KMS-11 (cell line): Measurements from ENCODE around the gene MAML2.

Source experiments
- H2AFZ ChIP-seq: fragments of 200-600 bp; sonication (generic); 2 replicates; pipeline ENCODE4 v1.6.1; 2016; ENCODE audit warnings: antibody characterized with exemption, mixed run types, low read depth
- H3K27ac ChIP-seq: fragments of 200-600 bp; sonication (generic); 2 replicates; pipeline ENCODE4 v1.6.1; 2016; ENCODE audit warnings: mild to moderate bottlenecking, mixed run types
- H3K27me3 ChIP-seq: fragments of 200-600 bp; sonication (generic); 2 replicates; pipeline ENCODE4 v1.6.1; 2017; ENCODE audit warnings: mild to moderate bottlenecking, low read depth, mixed run types, moderate library complexity; ENCODE audit not compliant: insufficient read depth
- H3K36me3 ChIP-seq: fragments of 200-600 bp; sonication (generic); 2 replicates; pipeline ENCODE4 v1.6.1; 2017; ENCODE audit warnings: mild to moderate bottlenecking, mixed run types; ENCODE audit not compliant: insufficient read depth
- H3K4me1 ChIP-seq: fragments of 200-600 bp; sonication (generic); 2 replicates; pipeline ENCODE4 v1.6.1; 2016; ENCODE audit warnings: mild to moderate bottlenecking, low read depth, mixed run types; ENCODE audit not compliant: poor library complexity, severe bottlenecking
- H3K4me2 ChIP-seq: fragments of 200-600 bp; sonication (generic); 2 replicates; pipeline ENCODE4 v1.7.0; 2016; ENCODE audit warnings: mild to moderate bottlenecking, mixed run types
- H3K4me3 ChIP-seq: fragments of 200-600 bp; sonication (generic); IDR thresholded peaks from 2 replicates; pipeline ENCODE4 v1.6.1; 2017; ENCODE audit warnings: low read depth, low read length, mixed read lengths; ENCODE audit not compliant: insufficient read depth
- H3K79me2 ChIP-seq: fragments of 200-600 bp; sonication (generic); 2 replicates; pipeline ENCODE4 v1.6.1; 2016; ENCODE audit warnings: low read depth, mixed run types; ENCODE audit not compliant: insufficient read depth
- H3K9ac ChIP-seq: fragments of 200-600 bp; sonication (generic); 2 replicates; pipeline ENCODE4 v1.6.1; 2016; ENCODE audit warnings: mild to moderate bottlenecking, mixed run types
- H4K20me1 ChIP-seq: fragments of 200-600 bp; sonication (generic); 2 replicates; pipeline ENCODE4 v1.6.1; 2016; ENCODE audit warnings: mild to moderate bottlenecking, mixed run types; ENCODE audit not compliant: insufficient read depth
- CTCF ChIP-seq: fragments of 200-600 bp; sonication (generic); conservative IDR thresholded peaks from 2 replicates; pipeline ENCODE4 v1.6.1; 2017; ENCODE audit warnings: low read depth, mild to moderate bottlenecking, antibody characterized with exemption, low read length, moderate library complexity, mixed read lengths

The MAML2 gene

GRCh38 chr11:96062134-96062533 lies 280.9 kb downstream of the MAML2 start:
- H2AFZ ChIP-seq, result no peak overlapping the region
- H3K4me1 ChIP-seq, result no peaks in the 10 kb centered on the region
- H3K36me3 ChIP-seq, result no peaks in the 10 kb centered on the region
- H4K20me1 ChIP-seq, result no peaks in the 10 kb centered on the region
- H3K4me3 ChIP-seq, result no peak overlapping the region
- H3K9ac ChIP-seq, result no peak overlapping the region
- H3K4me2 ChIP-seq, result no peak overlapping the region
- no peaks in the 10 kb centered on the region for H3K79me2 ChIP-seq
- TF ChIP-seq CTCF, result no peak
- H3K27me3 ChIP-seq, result no peaks in the 10 kb centered on the region
- no peak overlapping the region for H3K27ac ChIP-seq

- Histone ChIP-seq H3K4me1 (no peaks in the 10 kb centered on the region), H3K36me3 (no peaks in the 10 kb centered on the region), H3K27ac (no peak overlapping the region), H3K4me2 (no peak overlapping the region), H4K20me1 (no peaks in the 10 kb centered on the region), H2AFZ (no peak overlapping the region), H3K79me2 (no peaks in the 10 kb centered on the region), H3K4me3 (no peak overlapping the region), H3K9ac (no peak overlapping the region), H3K27me3 (no peaks in the 10 kb centered on the region)
- no peak for TF ChIP-seq CTCF
Observed at GRCh38 chr11:96061730-96062129, 281.3 kb downstream of the MAML2 start.

GRCh38 chr11:96061069-96061468 lies 281.9 kb downstream of the MAML2 start:
- Histone ChIP-seq H3K4me1 (no peaks in the 10 kb centered on the region), H3K9ac (no peak overlapping the region), H3K27ac (no peak overlapping the region), H3K4me3 (no peak overlapping the region), H3K27me3 (no peaks in the 10 kb centered on the region), H3K4me2 (no peak overlapping the region), H3K79me2 (no peaks in the 10 kb centered on the region), H4K20me1 (no peaks in the 10 kb centered on the region), H3K36me3 (no peaks in the 10 kb centered on the region), H2AFZ (no peak overlapping the region)
- no peak for TF ChIP-seq CTCF

- H3K4me2 ChIP-seq, result no peak overlapping the region
- H2AFZ ChIP-seq, result no peak overlapping the region
- no peaks in the 10 kb centered on the region for H3K27me3 ChIP-seq
- H3K36me3 ChIP-seq, result no peaks in the 10 kb centered on the region
- no peak overlapping the region for H3K4me3 ChIP-seq
- TF ChIP-seq CTCF, result no peak
- H3K4me1 ChIP-seq, result no peaks in the 10 kb centered on the region
- H3K27ac ChIP-seq, result no peak overlapping the region
- H3K79me2 ChIP-seq, result no peaks in the 10 kb centered on the region
- H3K9ac ChIP-seq, result no peak overlapping the region
- no peaks in the 10 kb centered on the region for H4K20me1 ChIP-seq
Observed at GRCh38 chr11:96057502-96057901, 285.5 kb downstream of the MAML2 start.

GRCh38 chr11:96056576-96056975 lies 286.4 kb downstream of the MAML2 start:
- H3K9ac ChIP-seq, result no peak overlapping the region
- no peak overlapping the region for H2AFZ ChIP-seq
- no peak overlapping the region for H3K4me2 ChIP-seq
- no peak overlapping the region for H3K4me3 ChIP-seq
- H3K27me3 ChIP-seq, result no peaks in the 10 kb centered on the region
- no peak overlapping the region for H3K27ac ChIP-seq
- H4K20me1 ChIP-seq, result no peaks in the 10 kb centered on the region
- H3K79me2 ChIP-seq, result no peaks in the 10 kb centered on the region
- no peaks in the 10 kb centered on the region for H3K36me3 ChIP-seq
- H3K4me1 ChIP-seq, result no peaks in the 10 kb centered on the region
- no peak for TF ChIP-seq CTCF
